IMR-90 (cell line): ENCODE results near the gene SYT6.

Experiments
- CEBPB ChIP-seq: IDR thresholded peaks from 2 replicates; pipeline ENCODE4 v1.6.1; 2012; ENCODE audit warnings: low read depth, low read length, improper control_type of control experiment
- CHD1 ChIP-seq: IDR thresholded peaks from 2 replicates; pipeline ENCODE4 v1.6.1; 2012; ENCODE audit warnings: low read depth, low read length, improper control_type of control experiment
- FOS ChIP-seq: fragments of 150-350 bp; IDR thresholded peaks from 2 replicates; pipeline ENCODE4 v1.6.1; 2016; ENCODE audit warnings: low read depth, low read length
- MAFK ChIP-seq: IDR thresholded peaks from 2 replicates; pipeline ENCODE4 v1.6.1; 2012; ENCODE audit warnings: low read depth, low read length, improper control_type of control experiment
- MXI1 ChIP-seq: IDR thresholded peaks from 2 replicates; pipeline ENCODE4 v1.6.1; 2012; ENCODE audit warnings: low read depth, mild to moderate bottlenecking, low read length, moderate library complexity, borderline replicate concordance
- NFE2L2 ChIP-seq: fragments of 150-350 bp; IDR thresholded peaks from 2 replicates; pipeline ENCODE4 v1.6.1; 2016; ENCODE audit warnings: low read depth, mild to moderate bottlenecking, low read length
- POLR2A ChIP-seq: IDR thresholded peaks from 2 replicates; pipeline ENCODE4 v1.6.1; 2012; ENCODE audit warnings: mild to moderate bottlenecking, low read depth, low read length
- RAD21 ChIP-seq: IDR thresholded peaks from 2 replicates; pipeline ENCODE4 v1.6.1; 2012; ENCODE audit warnings: low read length, improper control_type of control experiment
- RCOR1 ChIP-seq: IDR thresholded peaks from 2 replicates; pipeline ENCODE4 v1.6.1; 2012; ENCODE audit warnings: mild to moderate bottlenecking, low read length, improper control_type of control experiment; ENCODE audit not compliant: insufficient replicate concordance
- RFX5 ChIP-seq: IDR thresholded peaks from 2 replicates; pipeline ENCODE4 v1.8.0; 2012; ENCODE audit warnings: low read depth, mild to moderate bottlenecking, low read length, moderate library complexity
- SMC3 ChIP-seq: fragments of 150-350 bp; IDR thresholded peaks from 2 replicates; pipeline ENCODE4 v1.6.1; 2016; ENCODE audit warnings: low read depth, mild to moderate bottlenecking, antibody characterized with exemption, low read length, moderate library complexity
- TF ChIP-seq, protein P1 (sequence below): conservative IDR thresholded peaks from 2 replicates; pipeline ENCODE4 v1.5.1; 2012; ENCODE audit warnings: mild to moderate bottlenecking, low read depth, low read length, improper control_type of control experiment

DNA sequence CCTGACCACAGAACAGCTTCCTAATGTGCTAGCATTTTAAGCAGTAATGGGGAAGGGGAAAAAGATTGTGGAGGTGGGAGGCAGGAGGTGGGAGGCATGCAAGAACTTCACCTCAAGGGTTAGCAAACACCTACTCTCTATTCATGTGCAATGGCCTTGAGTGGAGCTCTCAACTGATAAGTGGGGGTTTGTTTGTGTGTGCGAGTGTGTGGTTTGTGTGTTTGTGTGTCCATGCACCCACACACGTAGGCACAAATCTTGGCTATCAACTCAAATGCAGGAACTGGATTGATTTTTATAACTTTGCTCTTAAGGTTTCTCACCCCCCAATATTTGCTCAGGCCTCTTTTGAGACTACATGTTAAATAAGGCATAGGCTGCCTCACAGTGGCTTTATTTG is 78.6 kb downstream of the SYT6 start:
- TF ChIP-seq, protein P1, sequence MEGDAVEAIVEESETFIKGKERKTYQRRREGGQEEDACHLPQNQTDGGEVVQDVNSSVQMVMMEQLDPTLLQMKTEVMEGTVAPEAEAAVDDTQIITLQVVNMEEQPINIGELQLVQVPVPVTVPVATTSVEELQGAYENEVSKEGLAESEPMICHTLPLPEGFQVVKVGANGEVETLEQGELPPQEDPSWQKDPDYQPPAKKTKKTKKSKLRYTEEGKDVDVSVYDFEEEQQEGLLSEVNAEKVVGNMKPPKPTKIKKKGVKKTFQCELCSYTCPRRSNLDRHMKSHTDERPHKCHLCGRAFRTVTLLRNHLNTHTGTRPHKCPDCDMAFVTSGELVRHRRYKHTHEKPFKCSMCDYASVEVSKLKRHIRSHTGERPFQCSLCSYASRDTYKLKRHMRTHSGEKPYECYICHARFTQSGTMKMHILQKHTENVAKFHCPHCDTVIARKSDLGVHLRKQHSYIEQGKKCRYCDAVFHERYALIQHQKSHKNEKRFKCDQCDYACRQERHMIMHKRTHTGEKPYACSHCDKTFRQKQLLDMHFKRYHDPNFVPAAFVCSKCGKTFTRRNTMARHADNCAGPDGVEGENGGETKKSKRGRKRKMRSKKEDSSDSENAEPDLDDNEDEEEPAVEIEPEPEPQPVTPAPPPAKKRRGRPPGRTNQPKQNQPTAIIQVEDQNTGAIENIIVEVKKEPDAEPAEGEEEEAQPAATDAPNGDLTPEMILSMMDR = no peak
- TF ChIP-seq SMC3 (no peak), MXI1 (no peak), MAFK (no peak), POLR2A (no peak), RFX5 (no peak), NFE2L2 (no peak), RAD21 (no peak), CEBPB (no peak), RCOR1 (no peak), CHD1 (no peak), FOS (no peak)
